ENCODE results near the gene UQCRC1. TPM values are rescaled to one million over a fixed set of nuclear protein-coding genes. Genes with fewer than 3 reads are reported as not detected.
A peak's percentile ranks its signal among the peaks of the same experiment; 100 is the strongest.

UQCRC1 gene
- total RNA-seq, 1 donor from 2014 or later, result 190 TPM

DNA sequence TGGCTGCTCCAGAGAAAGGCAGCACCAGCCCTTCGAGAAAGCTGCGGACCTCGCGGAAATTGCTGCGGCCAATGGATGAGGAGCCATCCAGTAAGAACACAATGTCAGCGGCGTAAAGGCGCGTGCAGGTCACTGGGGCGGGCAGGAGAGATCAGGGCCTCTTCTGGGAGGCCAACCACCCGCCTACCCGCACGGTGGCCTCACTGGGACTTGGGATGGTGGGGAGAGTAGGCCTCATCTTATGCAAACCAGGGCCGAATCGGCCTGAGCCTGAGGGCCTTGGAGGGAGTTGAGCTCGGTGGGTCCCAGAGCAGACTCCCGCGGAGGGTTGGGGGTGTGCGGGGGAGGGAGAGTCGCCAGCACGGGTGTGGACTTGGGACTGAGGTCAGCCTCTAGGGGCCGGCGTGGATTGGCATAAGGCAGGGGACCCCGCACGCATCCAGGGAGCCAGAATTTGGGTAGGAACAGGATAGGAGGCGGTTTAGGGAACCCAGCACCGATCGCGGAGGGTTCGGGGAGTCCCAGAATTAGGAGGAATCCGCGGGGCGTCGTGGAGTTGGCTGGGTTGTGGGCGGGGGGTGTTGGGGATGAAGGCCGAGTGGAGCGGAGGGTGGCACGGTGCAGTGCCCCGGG lies 14.9 kb downstream of the UQCRC1 start:
- DNase-seq (ENCODE audit: low read depth) (no peak), FAIRE-seq (no peak)
- H3K27me3 ChIP-seq (ENCODE audit: insufficient read depth, low read length), result no peaks in the 10 kb centered on the region
- Mint-ChIP-seq H3K36me3 (ENCODE audit: low read depth, unreplicated experiment) (peaks cover 29% of the 10 kb centered on the region), H3K4me1 (ENCODE audit: low read depth, unreplicated experiment) (peaks cover 43% of the 10 kb centered on the region), H3K9me3 (ENCODE audit: unreplicated experiment) (peaks cover 2% of the 10 kb centered on the region), H3K27me3 (ENCODE audit: low read depth, unreplicated experiment) (peaks cover 6% of the 10 kb centered on the region), H3K4me3 (ENCODE audit: unreplicated experiment) (peak overlapping the region; percentile 34), H3K27ac (ENCODE audit: unreplicated experiment) (no peak overlapping the region)
- H3K27ac ChIP-seq (ENCODE audit: low read depth, low read length), result peak overlapping the region; percentile 92
- H4K20me1 ChIP-seq (ENCODE audit: insufficient read depth, low read length), result peaks cover 36% of the 10 kb centered on the region
- H3K4me2 ChIP-seq (ENCODE audit: low read length), result peak overlapping the region; percentile 89
- TF ChIP-seq CTCF (IDR thresholded peaks at IDR 0.05; ENCODE audit: insufficient read depth, low read depth, low read length), result no peak
- no peak for TF ChIP-seq EZH2 (IDR thresholded peaks at IDR 0.05; ENCODE audit: insufficient read depth, low read length)
- H3K9ac ChIP-seq (ENCODE audit: low read length), result peak overlapping the region; percentile 86
- peaks cover 68% of the 10 kb centered on the region for H3K4me1 ChIP-seq (ENCODE audit: insufficient read depth, low read length)
- no peaks in the 10 kb centered on the region for H3K9me3 ChIP-seq (ENCODE audit: insufficient read depth, low read depth, low read length)
- peaks cover 45% of the 10 kb centered on the region for H3K79me2 ChIP-seq (ENCODE audit: insufficient read depth, low read length)
- H2AFZ ChIP-seq (ENCODE audit: low read depth, low read length), result peak overlapping the region; percentile 58
- H3K36me3 ChIP-seq (ENCODE audit: insufficient read depth, low read length), result peaks cover 5% of the 10 kb centered on the region
- peak overlapping the region; percentile 58 for H3K4me3 ChIP-seq (ENCODE audit: insufficient read depth, low read depth, low read length)

DNA sequence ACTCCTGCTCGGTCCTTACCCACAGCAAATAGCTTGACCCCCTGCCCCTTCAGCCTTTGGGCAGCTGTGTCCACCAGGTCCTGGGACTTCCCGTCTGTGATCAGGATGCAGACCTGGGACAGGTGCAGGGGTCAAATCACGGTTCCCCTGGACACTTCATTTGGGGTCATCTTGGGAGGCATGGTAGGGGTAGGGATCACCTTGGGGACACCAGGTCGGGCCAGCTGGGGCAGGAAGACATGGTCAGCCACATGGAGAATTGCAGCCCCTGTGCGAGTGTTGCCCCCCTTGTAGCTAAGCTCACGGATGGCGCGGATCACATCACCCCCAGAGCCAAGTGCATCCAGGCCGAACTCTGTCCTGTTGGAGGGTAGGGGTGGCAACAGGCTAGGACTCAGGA lies 16.1 kb downstream of the UQCRC1 start:
- no peak for FAIRE-seq
- Histone ChIP-seq H3K4me2 (ENCODE audit: low read length) (peak overlapping the region; percentile 89), H3K4me3 (ENCODE audit: insufficient read depth, low read depth, low read length) (peak overlapping the region; percentile 29)

More for the DNA sequence above, 16.1 kb downstream of the UQCRC1 start:
- Histone ChIP-seq H3K4me1 (ENCODE audit: insufficient read depth, low read length) (peaks cover 56% of the 10 kb centered on the region), H2AFZ (ENCODE audit: low read depth, low read length) (no peak overlapping the region), H3K79me2 (ENCODE audit: insufficient read depth, low read length) (peaks cover 54% of the 10 kb centered on the region), H3K27ac (ENCODE audit: low read depth, low read length) (no peak overlapping the region), H3K9ac (ENCODE audit: low read length) (no peak overlapping the region), H3K27me3 (ENCODE audit: insufficient read depth, low read length) (no peaks in the 10 kb centered on the region), H3K9me3 (ENCODE audit: insufficient read depth, low read depth, low read length) (no peaks in the 10 kb centered on the region), H4K20me1 (ENCODE audit: insufficient read depth, low read length) (peaks cover 44% of the 10 kb centered on the region), H3K36me3 (ENCODE audit: insufficient read depth, low read length) (peaks cover 2% of the 10 kb centered on the region)
- no peak for TF ChIP-seq CTCF (IDR thresholded peaks at IDR 0.05; ENCODE audit: insufficient read depth, low read depth, low read length)
- no peak for TF ChIP-seq EZH2 (IDR thresholded peaks at IDR 0.05; ENCODE audit: insufficient read depth, low read length)
- no peak for DNase-seq (ENCODE audit: low read depth)
- Mint-ChIP-seq H3K27me3 (ENCODE audit: low read depth, unreplicated experiment) (peaks cover 13% of the 10 kb centered on the region), H3K36me3 (ENCODE audit: low read depth, unreplicated experiment) (peaks cover 32% of the 10 kb centered on the region), H3K4me3 (ENCODE audit: unreplicated experiment) (no peak overlapping the region), H3K4me1 (ENCODE audit: low read depth, unreplicated experiment) (peaks cover 32% of the 10 kb centered on the region), H3K27ac (ENCODE audit: unreplicated experiment) (no peak overlapping the region), H3K9me3 (ENCODE audit: unreplicated experiment) (peaks cover 2% of the 10 kb centered on the region)

Measured in astrocyte (in vitro differentiated cells and primary cell).